Stomach (tissue), 4 donors: ENCODE data around the gene DNAJC10.

Source experiments
- CTCF ChIP-seq, 7 experiments: fragments of 450-650 bp in 4 of 7; fragments of 200-600 bp in 3 of 7; sonication (generic) in 3 of 7; IDR thresholded peaks; one replicate each; pipeline ENCODE4 v1.5.1; 2016 to 2019; ENCODE audit warnings: antibody characterized with exemption in 7 of 7, control low read depth in 2 of 7, mild to moderate bottlenecking in 1 of 7
- EP300 ChIP-seq: sonication (generic); formaldehyde crosslinking; IDR thresholded peaks from one replicate; pipeline ENCODE4 v1.6.1; 2017; ENCODE audit warnings: antibody characterized with exemption

GRCh38 chr2:182705761-182706160, 10.3 kb upstream of the DNAJC10 start:
- TF ChIP-seq CTCF (IDR thresholded peaks at IDR 0.05) (no peak), EP300 (no peak)
